Loucy (cell line): ENCODE measurements around the gene EFTUD2.

Source experiments
- CTCF ChIP-seq: fragments of 200-600 bp; sonication (generic); conservative IDR thresholded peaks from 2 replicates; pipeline ENCODE4 v1.5.1; 2014; ENCODE audit warnings: mild to moderate bottlenecking, antibody characterized with exemption, low read length
- EZH2phosphoT487 ChIP-seq: fragments of 200-600 bp; IDR thresholded peaks from 2 replicates; pipeline ENCODE4 v1.6.1; 2018; ENCODE audit warnings: antibody characterized with exemption, mild to moderate bottlenecking, moderate library complexity, borderline replicate concordance

- TF ChIP-seq CTCF (no peak), EZH2phosphoT487 (no peak)
Observed at GRCh38 chr17:44871556-44871955, 27.7 kb downstream of the EFTUD2 start.
